AG04450 (cell line): Measurements from ENCODE around the gene HIBADH. TPM values are rescaled to one million over a fixed set of nuclear protein-coding genes. Genes with fewer than 3 reads are reported as not detected.
"Not testable (repeated sequence)": the region's sequence is repeated elsewhere in the genome, so short reads cannot be mapped to it uniquely, and the experiment has no call there.

Source experiments
- CTCF ChIA-PET: fragments of 300-600, 350-600 bp; formaldehyde crosslinking; extraction: SDS; loops from one replicate; lab custom pipeline; 2022; ENCODE audit warnings: antibody characterized with exemption, inconsistent platforms; lab: Charles Lee
- POLR2A ChIA-PET: fragments of 350-600 bp; formaldehyde crosslinking; extraction: SDS; loops from one replicate; lab custom pipeline; 2021; ENCODE audit warnings: antibody characterized with exemption, inconsistent platforms; lab: Yijun Ruan, JAX
- DNase-seq: peaks from one replicate; pipeline ENCODE4 v3.0.0-alpha.2; 2011; ENCODE audit warnings: low read depth, low spot score
- H3K27ac ChIP-seq: one replicate; pipeline ENCODE4 v1.5.1; 2012; ENCODE audit warnings: low read depth, low read length, control low read depth
- H3K27me3 ChIP-seq: one replicate; pipeline ENCODE4 v1.6.0; 2012; ENCODE audit warnings: low read length; ENCODE audit not compliant: control insufficient read depth, insufficient read depth
- H3K4me3 ChIP-seq: 2 replicates; pipeline ENCODE4 v1.5.1; 2011; ENCODE audit warnings: mild to moderate bottlenecking, low read depth, low read length, control low read depth
- H3K9me3 ChIP-seq: 2 replicates; pipeline ENCODE4 v1.5.1; 2012; ENCODE audit warnings: low read length; ENCODE audit not compliant: control insufficient read depth, insufficient read depth
- polyA plus RNA-seq: library from polyadenylated mRNA; depleted of rRNA; stranded (reverse); fragments of >200 nt; gene quantifications from 2 replicates; pipeline ENCODE4 v1.2.3, GENCODE V29; 2011
- TF ChIP-seq, protein P1 (sequence below): IDR thresholded peaks from 2 replicates; pipeline ENCODE4 v1.5.1; 2011; ENCODE audit warnings: low read depth, low read length, control low read depth, inconsistent platforms

HIBADH gene
- polyA plus RNA-seq, 1 experiment: 86.3 TPM

- POLR2A ChIA-PET: interaction anchor here (1.9 kb wide), 1 partner anchor 22 kb away, joined by 10 read pairs; the partner anchor contains the start of gene HIBADH
- no peak overlapping the region for H3K27ac ChIP-seq
Measured at GRCh38 chr7:27640884-27641574, 21.7 kb downstream of the HIBADH start.

GRCh38 chr7:27639851-27640250, 22.8 kb downstream of the HIBADH start:
- H3K9me3 ChIP-seq: no peaks in the 10 kb centered on the region
- H3K27me3 ChIP-seq: no peaks in the 10 kb centered on the region
- POLR2A ChIA-PET: no interaction called here
- DNase-seq: no peak
- CTCF ChIA-PET: no interaction called here
- H3K27ac ChIP-seq: no peak overlapping the region
- TF ChIP-seq, protein P1, sequence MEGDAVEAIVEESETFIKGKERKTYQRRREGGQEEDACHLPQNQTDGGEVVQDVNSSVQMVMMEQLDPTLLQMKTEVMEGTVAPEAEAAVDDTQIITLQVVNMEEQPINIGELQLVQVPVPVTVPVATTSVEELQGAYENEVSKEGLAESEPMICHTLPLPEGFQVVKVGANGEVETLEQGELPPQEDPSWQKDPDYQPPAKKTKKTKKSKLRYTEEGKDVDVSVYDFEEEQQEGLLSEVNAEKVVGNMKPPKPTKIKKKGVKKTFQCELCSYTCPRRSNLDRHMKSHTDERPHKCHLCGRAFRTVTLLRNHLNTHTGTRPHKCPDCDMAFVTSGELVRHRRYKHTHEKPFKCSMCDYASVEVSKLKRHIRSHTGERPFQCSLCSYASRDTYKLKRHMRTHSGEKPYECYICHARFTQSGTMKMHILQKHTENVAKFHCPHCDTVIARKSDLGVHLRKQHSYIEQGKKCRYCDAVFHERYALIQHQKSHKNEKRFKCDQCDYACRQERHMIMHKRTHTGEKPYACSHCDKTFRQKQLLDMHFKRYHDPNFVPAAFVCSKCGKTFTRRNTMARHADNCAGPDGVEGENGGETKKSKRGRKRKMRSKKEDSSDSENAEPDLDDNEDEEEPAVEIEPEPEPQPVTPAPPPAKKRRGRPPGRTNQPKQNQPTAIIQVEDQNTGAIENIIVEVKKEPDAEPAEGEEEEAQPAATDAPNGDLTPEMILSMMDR: no peak
- H3K4me3 ChIP-seq: no peak overlapping the region

More at GRCh38 chr7:27640884-27641574, 21.7 kb downstream of the HIBADH start:
- CTCF ChIA-PET: interaction anchor here (0.6 to 2.2 kb wide), 3 partner anchors 35 to 123 kb away, joined by 3 to 9 read pairs (median 3); no protein-coding TSS in a partner anchor
- no peak for DNase-seq
- Histone ChIP-seq H3K9me3 (no peaks in the 10 kb centered on the region), H3K4me3 (no peak overlapping the region), H3K27me3 (no peaks in the 10 kb centered on the region)
- TF ChIP-seq, protein P1: no peak

DNA sequence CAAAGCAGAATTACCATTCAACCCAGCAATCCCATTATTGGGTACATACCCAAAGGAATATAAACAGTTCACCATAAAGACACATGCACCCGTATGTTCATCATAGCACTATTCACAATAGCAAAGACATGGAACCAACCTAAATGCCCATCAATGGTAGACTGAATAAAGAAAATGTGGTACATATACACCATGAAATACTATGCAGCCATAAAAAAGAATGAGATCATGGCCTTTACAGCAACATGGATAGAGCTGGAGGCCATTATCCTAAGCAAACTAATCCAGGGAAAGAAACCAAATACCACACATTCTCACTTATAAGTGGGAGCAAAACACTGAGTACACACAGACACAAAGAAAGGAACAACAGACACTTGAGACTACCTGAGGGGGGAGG, 23.6 kb downstream of the HIBADH start:
- H3K9me3 ChIP-seq, DNase-seq, H3K27ac ChIP-seq, H3K27me3 ChIP-seq, CTCF ChIA-PET, POLR2A ChIA-PET, H3K4me3 ChIP-seq: not testable (repeated sequence)

DNA sequence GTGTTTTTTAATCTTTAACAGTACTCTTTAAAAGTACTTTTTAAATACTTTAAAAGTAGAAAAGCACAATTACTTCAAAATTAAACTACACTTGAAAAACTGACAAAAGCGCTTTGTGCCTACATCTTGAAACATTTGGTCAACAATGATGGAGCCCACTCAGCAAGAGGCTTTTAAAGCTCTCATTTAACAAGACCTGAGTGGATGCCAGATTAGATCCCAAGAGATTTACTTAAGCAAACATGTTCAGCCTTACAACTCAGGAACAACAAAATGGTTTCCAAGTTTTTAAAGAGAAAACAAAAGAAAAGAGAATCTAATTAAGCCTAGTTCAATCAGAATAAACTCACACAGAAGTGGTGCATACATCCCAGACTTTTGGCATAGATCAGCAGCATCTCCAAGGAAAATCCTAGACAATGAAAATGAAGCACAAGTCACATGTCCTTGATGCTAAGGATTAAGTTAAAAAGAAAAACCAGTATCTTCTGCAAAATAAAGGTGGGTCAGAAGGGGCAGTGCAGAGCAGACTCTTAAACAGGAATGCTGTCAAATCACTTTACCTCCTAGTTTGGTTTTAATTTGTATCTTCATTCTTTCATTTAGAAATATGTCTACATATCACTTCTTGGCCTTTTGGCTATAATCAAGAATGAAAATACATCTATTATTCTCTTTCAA, 26.2 kb downstream of the HIBADH start:
- H3K27ac ChIP-seq: no peak overlapping the region
- ChIA-PET CTCF (no interaction called here), POLR2A (no interaction called here)
- DNase-seq: no peak
- no peaks in the 10 kb centered on the region for H3K27me3 ChIP-seq
- no peaks in the 10 kb centered on the region for H3K9me3 ChIP-seq
- no peak overlapping the region for H3K4me3 ChIP-seq
- TF ChIP-seq, protein P1: no peak

DNA sequence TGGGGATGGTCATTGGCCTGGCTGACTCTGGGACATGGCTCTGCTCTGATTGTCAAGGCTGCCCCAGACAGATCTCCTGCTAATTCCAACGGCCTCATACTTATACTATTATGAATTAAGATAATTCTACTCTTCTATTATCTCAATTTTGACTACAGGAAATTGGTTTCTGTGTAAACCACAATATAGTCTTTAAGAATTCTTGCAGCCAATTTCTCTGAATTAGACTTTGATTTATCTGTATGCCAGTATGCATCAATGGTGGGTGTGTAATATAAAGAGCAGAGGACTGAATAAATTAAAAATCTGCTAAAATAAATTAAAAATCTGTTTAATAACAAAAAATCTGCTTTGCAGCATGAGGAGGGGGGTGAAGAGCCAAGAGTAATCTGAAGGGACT, 27.0 kb downstream of the HIBADH start:
- no peaks in the 10 kb centered on the region for H3K9me3 ChIP-seq
- no peak for DNase-seq
- H3K27me3 ChIP-seq: no peaks in the 10 kb centered on the region
- CTCF ChIA-PET: no interaction called here
- H3K27ac ChIP-seq: no peak overlapping the region
- TF ChIP-seq, protein P1: no peak
- POLR2A ChIA-PET: no interaction called here
- H3K4me3 ChIP-seq: no peak overlapping the region
